ENCODE results near the gene RAE1. TPM values are rescaled to one million over a fixed set of nuclear protein-coding genes. Genes with fewer than 3 reads are reported as not detected.

RAE1 gene
- total and polyA plus RNA-seq, 5 experiments from 2014 or later: 30.9 to 54.4 (median 35.5) TPM

GRCh38 chr20:57317316-57317788, 33.7 kb upstream of the RAE1 start:
- Mint-ChIP-seq H3K9me3 (peaks cover 0 to 2% (median 0%) of the 10 kb centered on the region in 9 donors), H3K27me3 (peaks cover 22 to 51% (median 31%) of the 10 kb centered on the region in 5 donors), H3K4me1 (no peaks in the 10 kb centered on the region), H3K27ac (no peak overlapping the region), H3K36me3 (no peaks in the 10 kb centered on the region), H3K4me3 (no peak overlapping the region)
- POLR2A ChIA-PET: no interaction called here
- DNase-seq (no peak), ATAC-seq (no peak)

- Mint-ChIP-seq H3K27me3 (peaks cover 27 to 57% (median 36%) of the 10 kb centered on the region in 5 donors), H3K27ac (no peak overlapping the region), H3K9me3 (peaks cover 0 to 2% (median 0%) of the 10 kb centered on the region in 9 donors), H3K4me3 (no peak overlapping the region), H3K4me1 (no peaks in the 10 kb centered on the region), H3K36me3 (no peaks in the 10 kb centered on the region)
- no peak for DNase-seq
- ATAC-seq: no peak
- POLR2A ChIA-PET: no interaction called here
Observed at GRCh38 chr20:57317789-57318371, 33.2 kb upstream of the RAE1 start.

GRCh38 chr20:57319584-57319983, 31.5 kb upstream of the RAE1 start:
- H3K27ac Mint-ChIP-seq: no peak overlapping the region
- no peak for ATAC-seq
- peaks cover 32 to 53% (median 35%) of the 10 kb centered on the region in 5 donors for H3K27me3 Mint-ChIP-seq
- peaks cover 0 to under 1% (median 0%) of the 10 kb centered on the region in 3 donors for H3K36me3 Mint-ChIP-seq
- H3K4me1 Mint-ChIP-seq: no peaks in the 10 kb centered on the region
- H3K9me3 Mint-ChIP-seq: peaks cover 0 to 8% (median 0%) of the 10 kb centered on the region in 9 donors
- POLR2A ChIA-PET: no interaction called here
- H3K4me3 Mint-ChIP-seq: no peak overlapping the region
- DNase-seq: no peak

GRCh38 chr20:57320358-57320757, 30.7 kb upstream of the RAE1 start:
- Mint-ChIP-seq H3K4me1 (no peaks in the 10 kb centered on the region), H3K36me3 (peaks cover 0 to 5% (median 0%) of the 10 kb centered on the region in 3 donors), H3K27ac (no peak overlapping the region), H3K27me3 (peaks cover 32 to 53% (median 35%) of the 10 kb centered on the region in 5 donors), H3K4me3 (no peak overlapping the region), H3K9me3 (peaks cover 0 to 14% (median 2%) of the 10 kb centered on the region in 9 donors)
- no peak for ATAC-seq
- POLR2A ChIA-PET: no interaction called here
- no peak for DNase-seq

GRCh38 chr20:57321142-57321541, 29.9 kb upstream of the RAE1 start:
- no peak for ATAC-seq

GRCh38 chr20:57322476-57322875, 28.6 kb upstream of the RAE1 start:
- H3K27ac Mint-ChIP-seq: no peak overlapping the region
- H3K4me1 Mint-ChIP-seq: peaks cover 0 to 1% (median 0%) of the 10 kb centered on the region in 4 donors
- H3K27me3 Mint-ChIP-seq: peaks cover 32 to 53% (median 37%) of the 10 kb centered on the region in 5 donors

More at GRCh38 chr20:57321142-57321541, 29.9 kb upstream of the RAE1 start:
- peaks cover 0 to 5% (median 0%) of the 10 kb centered on the region in 3 donors for H3K36me3 Mint-ChIP-seq
- H3K4me1 Mint-ChIP-seq: no peaks in the 10 kb centered on the region
- POLR2A ChIA-PET: no interaction called here
- no peak for DNase-seq
- peaks cover 0 to 14% (median 2%) of the 10 kb centered on the region in 9 donors for H3K9me3 Mint-ChIP-seq
- H3K4me3 Mint-ChIP-seq: no peak overlapping the region
- no peak overlapping the region for H3K27ac Mint-ChIP-seq
- H3K27me3 Mint-ChIP-seq: peaks cover 32 to 53% (median 33%) of the 10 kb centered on the region in 5 donors

GRCh38 chr20:57323034-57323433, 28.0 kb upstream of the RAE1 start:
- DNase-seq (no peak), ATAC-seq (no peak)
- H3K27me3 Mint-ChIP-seq: peaks cover 33 to 56% (median 40%) of the 10 kb centered on the region in 5 donors
- POLR2A ChIA-PET: no interaction called here
- no peak overlapping the region for H3K4me3 Mint-ChIP-seq
- peaks cover 0 to 1% (median 0%) of the 10 kb centered on the region in 4 donors for H3K4me1 Mint-ChIP-seq
- H3K36me3 Mint-ChIP-seq: peaks cover 0 to 5% (median 0%) of the 10 kb centered on the region in 3 donors
- H3K27ac Mint-ChIP-seq: no peak overlapping the region
- peaks cover 0 to 14% (median 2%) of the 10 kb centered on the region in 9 donors for H3K9me3 Mint-ChIP-seq

More at GRCh38 chr20:57322476-57322875, 28.6 kb upstream of the RAE1 start:
- H3K36me3 Mint-ChIP-seq: peaks cover 0 to 5% (median 0%) of the 10 kb centered on the region in 3 donors
- peaks cover 0 to 14% (median 2%) of the 10 kb centered on the region in 9 donors for H3K9me3 Mint-ChIP-seq
- no peak for ATAC-seq
- no peak for DNase-seq
- POLR2A ChIA-PET: no interaction called here
- no peak overlapping the region for H3K4me3 Mint-ChIP-seq

- POLR2A ChIA-PET: no interaction called here
- no peak for DNase-seq
- peaks cover 23 to 40% (median 34%) of the 10 kb centered on the region in 5 donors for H3K27me3 Mint-ChIP-seq
Observed at GRCh38 chr20:57325632-57326356, 25.3 kb upstream of the RAE1 start.

GRCh38 chr20:57326667-57327455, 24.2 kb upstream of the RAE1 start:
- Mint-ChIP-seq H3K27me3 (peaks cover 21 to 41% (median 31%) of the 10 kb centered on the region in 5 donors), H3K27ac (no peak overlapping the region), H3K4me3 (no peak overlapping the region), H3K36me3 (peaks cover 0 to 5% (median 0%) of the 10 kb centered on the region in 3 donors), H3K9me3 (peaks cover 0 to 14% (median under 1%) of the 10 kb centered on the region in 9 donors), H3K4me1 (peaks cover 0 to 1% (median 0%) of the 10 kb centered on the region in 4 donors)
- POLR2A ChIA-PET: no interaction called here
- no peak for DNase-seq
- ATAC-seq: no peak

More at GRCh38 chr20:57325632-57326356, 25.3 kb upstream of the RAE1 start:
- no peak overlapping the region for H3K27ac Mint-ChIP-seq
- peaks cover 0 to 14% (median 2%) of the 10 kb centered on the region in 9 donors for H3K9me3 Mint-ChIP-seq
- peaks cover 0 to 5% (median 0%) of the 10 kb centered on the region in 3 donors for H3K36me3 Mint-ChIP-seq
- peaks cover 0 to 1% (median 0%) of the 10 kb centered on the region in 4 donors for H3K4me1 Mint-ChIP-seq
- no peak for ATAC-seq
- no peak overlapping the region for H3K4me3 Mint-ChIP-seq

- DNase-seq: no peak
- Mint-ChIP-seq H3K4me3 (no peak overlapping the region), H3K9me3 (peaks cover 0 to 14% (median 0%) of the 10 kb centered on the region in 9 donors), H3K27ac (no peak overlapping the region), H3K4me1 (peaks cover 0 to 1% (median 0%) of the 10 kb centered on the region in 4 donors), H3K27me3 (peaks cover 13 to 37% (median 28%) of the 10 kb centered on the region in 5 donors), H3K36me3 (peaks cover 0 to 5% (median 0%) of the 10 kb centered on the region in 3 donors)
- POLR2A ChIA-PET: no interaction called here
- no peak for ATAC-seq
Observed at GRCh38 chr20:57327820-57328219, 23.2 kb upstream of the RAE1 start.

GRCh38 chr20:57329608-57330221, 21.3 kb upstream of the RAE1 start, which contains the start of gene SPO11:
Gene SPO11, plus strand, starts transcription at chr20:57329803. Its CDS starts 65 bp downstream, at chr20:57329868.
- DNase-seq: no peak
- no peak for ATAC-seq
- Mint-ChIP-seq H3K36me3 (peaks cover 0 to 3% (median 0%) of the 10 kb centered on the region in 3 donors), H3K4me1 (peaks cover 0 to 1% (median 0%) of the 10 kb centered on the region in 4 donors), H3K9me3 (peaks cover 0 to 5% (median 0%) of the 10 kb centered on the region in 9 donors), H3K4me3 (no peak within 1 kb of the TSS), H3K27me3 (peaks cover 10 to 37% (median 24%) of the 10 kb centered on the region in 5 donors), H3K27ac (no peak within 1 kb of the TSS)
- POLR2A ChIA-PET: no interaction called here

GRCh38 chr20:57330998-57331397, 20.1 kb upstream of the RAE1 start:
- no peak overlapping the region for H3K4me3 Mint-ChIP-seq
- peaks cover 0 to 1% (median 0%) of the 10 kb centered on the region in 4 donors for H3K4me1 Mint-ChIP-seq
- DNase-seq: no peak
- H3K27ac Mint-ChIP-seq: no peak overlapping the region
- peaks cover 11 to 42% (median 24%) of the 10 kb centered on the region in 5 donors for H3K27me3 Mint-ChIP-seq
- no peaks in the 10 kb centered on the region for H3K9me3 Mint-ChIP-seq
- POLR2A ChIA-PET: no interaction called here
- no peaks in the 10 kb centered on the region for H3K36me3 Mint-ChIP-seq
- ATAC-seq: no peak

Data from naive thymus-derived CD8-positive, alpha-beta T cell (primary cell).